ENCODE data around the gene PIPOX.

DNA sequence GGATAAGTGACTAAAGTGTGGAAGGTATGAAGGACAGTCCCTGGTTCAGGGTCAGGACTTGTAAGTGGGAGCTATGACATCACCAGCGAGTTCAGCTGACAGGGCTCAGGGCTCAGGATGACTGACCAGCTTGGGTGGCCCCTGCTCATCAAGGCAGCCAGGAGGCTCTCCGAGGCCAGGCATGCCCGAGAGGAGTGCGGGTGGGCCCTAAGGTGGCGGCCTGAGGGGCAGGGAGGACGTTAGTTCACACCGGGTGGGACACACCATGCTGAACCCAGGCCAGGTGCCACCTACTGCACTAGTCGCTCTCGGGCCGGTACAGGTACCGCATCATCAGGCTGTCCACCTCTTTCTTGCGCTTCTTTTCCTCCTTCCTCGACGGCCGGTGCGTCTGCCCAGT is 36.5 kb downstream of the PIPOX start:
- TF ChIP-seq CTCF (IDR thresholded peaks at IDR 0.05; ENCODE audit: extremely low read depth in 1 of 2, insufficient read depth in 1 of 2, low read depth in 1 of 2, low read length in 2 of 2) = no peak
- TF ChIP-seq MYC (IDR thresholded peaks at IDR 0.05; ENCODE audit: low read depth, low read length) = no peak
